Parathyroid adenoma (tissue), 2 donors: Measurements from ENCODE around the gene KLK14.

Experiments
- H2AFZ ChIP-seq: fragments of 300-600 bp; sonication (generic); one replicate; pipeline ENCODE4 v1.7.0; 2017; ENCODE audit warnings: antibody characterized with exemption, mild to moderate bottlenecking
- H3K27ac ChIP-seq: fragments of 300-600 bp; sonication (generic); one replicate; pipeline ENCODE4 v1.7.0; 2017
- H3K27me3 ChIP-seq: fragments of 300-600 bp; sonication (generic); one replicate; pipeline ENCODE4 v1.7.0; 2017; ENCODE audit warnings: low read length; ENCODE audit not compliant: control insufficient read depth, insufficient read depth
- H3K36me3 ChIP-seq: fragments of 300-600 bp; sonication (generic); one replicate; pipeline ENCODE4 v1.7.0; 2017; ENCODE audit warnings: low read length; ENCODE audit not compliant: control insufficient read depth, insufficient read depth
- H3K4me1 ChIP-seq: fragments of 300-600 bp; sonication (generic); one replicate; pipeline ENCODE4 v1.7.0; 2017; ENCODE audit warnings: control low read depth
- H3K4me2 ChIP-seq: fragments of 300-600 bp; sonication (generic); one replicate; pipeline ENCODE4 v1.7.0; 2017; ENCODE audit warnings: low read length
- H3K4me3 ChIP-seq: fragments of 300-600 bp; sonication (generic); one replicate; pipeline ENCODE4 v1.7.0; 2017; ENCODE audit warnings: low read depth, low read length
- H3K79me2 ChIP-seq: fragments of 300-600 bp; sonication (generic); one replicate; pipeline ENCODE4 v1.7.0; 2017; ENCODE audit warnings: control low read depth
- H3K9ac ChIP-seq: fragments of 300-600 bp; sonication (generic); one replicate; pipeline ENCODE4 v1.7.0; 2017; ENCODE audit warnings: mild to moderate bottlenecking
- H3K9me3 ChIP-seq: fragments of 300-600 bp; sonication (generic); one replicate; pipeline ENCODE4 v1.7.0; 2017; ENCODE audit warnings: low read length; ENCODE audit not compliant: control insufficient read depth
- TF ChIP-seq, protein P1 (sequence below): fragments of 300-600 bp; sonication (generic); IDR thresholded peaks from one replicate; pipeline ENCODE4 v1.7.0; 2017; ENCODE audit warnings: antibody characterized with exemption, mild to moderate bottlenecking
- donor health status: primary hyperparathyroidism.

The KLK14 gene

DNA sequence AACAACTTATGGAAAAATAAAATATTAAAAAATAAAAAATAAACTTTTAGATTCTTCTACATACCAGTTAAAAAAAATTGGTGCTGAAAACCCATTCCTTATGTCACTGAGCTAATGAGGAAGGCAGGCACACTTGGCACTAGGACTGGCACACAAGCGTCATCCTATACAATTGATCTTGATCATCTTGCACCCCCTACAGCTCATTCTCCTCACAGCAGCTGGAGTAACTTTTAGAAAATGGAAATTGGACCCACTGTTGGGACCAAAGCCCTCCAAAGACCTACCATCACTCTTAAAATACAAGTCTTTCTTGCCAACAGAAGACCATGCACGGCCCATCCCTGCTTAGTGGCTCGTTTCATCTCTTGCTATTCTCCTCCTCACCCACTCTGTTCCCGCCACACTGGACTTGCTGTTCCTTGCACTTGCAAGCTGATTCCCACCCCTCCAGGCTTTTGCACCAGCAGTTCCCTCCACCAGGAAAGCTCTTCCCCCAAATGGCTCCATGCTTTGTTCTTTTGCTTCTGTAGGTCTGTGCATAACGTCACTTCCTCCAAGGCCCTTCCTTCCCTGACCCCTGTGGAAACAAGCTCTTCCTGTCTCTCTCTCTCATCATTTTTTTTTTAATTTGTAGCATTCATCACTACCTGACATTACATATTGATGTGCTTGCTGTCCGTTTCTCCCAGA lies 13.9 kb upstream of the KLK14 start:
- H3K4me2 ChIP-seq = no peak overlapping the region
- TF ChIP-seq, protein P1, sequence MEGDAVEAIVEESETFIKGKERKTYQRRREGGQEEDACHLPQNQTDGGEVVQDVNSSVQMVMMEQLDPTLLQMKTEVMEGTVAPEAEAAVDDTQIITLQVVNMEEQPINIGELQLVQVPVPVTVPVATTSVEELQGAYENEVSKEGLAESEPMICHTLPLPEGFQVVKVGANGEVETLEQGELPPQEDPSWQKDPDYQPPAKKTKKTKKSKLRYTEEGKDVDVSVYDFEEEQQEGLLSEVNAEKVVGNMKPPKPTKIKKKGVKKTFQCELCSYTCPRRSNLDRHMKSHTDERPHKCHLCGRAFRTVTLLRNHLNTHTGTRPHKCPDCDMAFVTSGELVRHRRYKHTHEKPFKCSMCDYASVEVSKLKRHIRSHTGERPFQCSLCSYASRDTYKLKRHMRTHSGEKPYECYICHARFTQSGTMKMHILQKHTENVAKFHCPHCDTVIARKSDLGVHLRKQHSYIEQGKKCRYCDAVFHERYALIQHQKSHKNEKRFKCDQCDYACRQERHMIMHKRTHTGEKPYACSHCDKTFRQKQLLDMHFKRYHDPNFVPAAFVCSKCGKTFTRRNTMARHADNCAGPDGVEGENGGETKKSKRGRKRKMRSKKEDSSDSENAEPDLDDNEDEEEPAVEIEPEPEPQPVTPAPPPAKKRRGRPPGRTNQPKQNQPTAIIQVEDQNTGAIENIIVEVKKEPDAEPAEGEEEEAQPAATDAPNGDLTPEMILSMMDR = no peak
- H3K9ac ChIP-seq = no peak overlapping the region
- no peak overlapping the region for H2AFZ ChIP-seq
- no peaks in the 10 kb centered on the region for H3K27me3 ChIP-seq
- no peaks in the 10 kb centered on the region for H3K36me3 ChIP-seq
- peaks cover 7% of the 10 kb centered on the region for H3K4me1 ChIP-seq
- H3K4me3 ChIP-seq = no peak overlapping the region
- H3K27ac ChIP-seq = no peak overlapping the region
- H3K9me3 ChIP-seq = no peaks in the 10 kb centered on the region
- H3K79me2 ChIP-seq = no peaks in the 10 kb centered on the region

DNA sequence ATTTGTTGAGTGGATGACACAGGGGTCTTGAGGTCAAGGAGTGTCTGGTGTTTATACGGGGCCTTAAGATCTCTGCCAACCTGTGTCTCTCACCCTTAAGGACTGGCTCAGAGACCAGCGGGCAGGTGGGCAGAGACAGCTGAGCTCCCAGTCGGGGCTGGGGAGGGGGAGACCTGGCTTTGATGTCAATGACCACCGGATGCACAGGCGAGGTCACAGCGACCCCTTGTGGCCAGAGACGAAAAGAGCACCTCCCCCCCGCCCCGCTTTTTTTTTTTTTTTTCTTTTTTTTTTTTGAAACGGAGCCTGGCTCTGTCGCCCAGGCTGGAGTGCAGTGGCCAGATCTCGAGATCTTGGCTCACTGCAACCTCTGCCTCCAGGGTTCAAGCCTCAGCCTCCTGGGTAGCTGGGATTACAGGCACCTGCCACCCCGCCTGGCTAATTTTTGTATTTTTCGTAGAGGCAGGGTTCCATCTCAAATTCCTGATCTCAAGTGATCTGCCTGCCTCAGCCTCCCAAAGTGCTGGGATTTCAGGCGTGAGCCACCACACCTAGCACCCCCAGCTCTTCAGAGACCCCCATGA lies 12.1 kb upstream of the KLK14 start:
- Histone ChIP-seq H3K27me3 (no peaks in the 10 kb centered on the region), H2AFZ (no peak overlapping the region), H3K9ac (no peak overlapping the region), H3K9me3 (no peaks in the 10 kb centered on the region), H3K4me3 (no peak overlapping the region), H3K79me2 (no peaks in the 10 kb centered on the region), H3K36me3 (no peaks in the 10 kb centered on the region), H3K27ac (no peak overlapping the region), H3K4me2 (no peak overlapping the region), H3K4me1 (peaks cover 7% of the 10 kb centered on the region)
- TF ChIP-seq, protein P1 = peak; percentile 49

DNA sequence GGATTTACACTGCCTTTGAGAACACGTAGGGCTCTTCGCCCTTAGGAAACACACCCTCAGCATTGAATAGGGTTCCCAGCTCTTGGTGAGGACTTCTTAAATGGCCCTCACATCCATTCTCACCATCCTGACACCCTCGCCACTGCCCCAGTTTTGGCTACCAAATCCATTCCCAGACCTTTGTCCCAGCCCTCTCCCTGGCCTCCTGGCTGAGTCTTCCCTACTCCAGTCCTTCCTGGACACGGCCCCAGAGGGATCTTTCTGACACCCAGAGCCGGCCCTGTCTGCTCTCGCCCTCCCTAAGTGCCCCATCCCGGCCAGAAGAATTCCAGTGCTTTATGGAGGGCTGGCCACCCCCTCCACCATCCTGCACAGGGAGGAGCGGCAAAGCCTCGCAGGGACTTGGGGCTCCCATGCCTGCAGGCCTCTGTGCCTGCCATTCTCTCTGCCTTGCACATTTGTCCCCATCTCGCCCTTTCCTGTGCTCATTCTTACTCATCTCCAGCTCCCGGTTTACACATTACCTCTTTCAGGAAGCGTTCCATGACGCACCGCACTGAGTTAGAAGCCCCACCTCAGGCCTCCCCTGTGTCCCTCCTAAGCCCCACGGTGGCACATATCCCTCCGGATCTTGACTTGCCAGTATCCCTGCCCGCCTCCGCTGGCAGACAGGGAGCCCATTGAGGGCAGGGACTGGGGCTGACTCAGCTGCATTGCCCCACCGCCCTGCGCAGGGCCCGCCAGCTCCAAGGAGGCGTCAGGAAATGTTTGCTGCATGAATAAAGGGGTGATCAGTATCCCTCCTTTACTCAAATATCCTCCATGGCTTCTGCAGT lies 11.0 kb upstream of the KLK14 start:
- Histone ChIP-seq H3K9me3 (no peaks in the 10 kb centered on the region), H3K9ac (no peak overlapping the region), H2AFZ (no peak overlapping the region), H3K79me2 (no peaks in the 10 kb centered on the region), H3K36me3 (no peaks in the 10 kb centered on the region), H3K27ac (no peak overlapping the region), H3K4me1 (peaks cover 7% of the 10 kb centered on the region), H3K4me3 (no peak overlapping the region), H3K4me2 (no peak overlapping the region), H3K27me3 (no peaks in the 10 kb centered on the region)
- TF ChIP-seq, protein P1 = no peak

DNA sequence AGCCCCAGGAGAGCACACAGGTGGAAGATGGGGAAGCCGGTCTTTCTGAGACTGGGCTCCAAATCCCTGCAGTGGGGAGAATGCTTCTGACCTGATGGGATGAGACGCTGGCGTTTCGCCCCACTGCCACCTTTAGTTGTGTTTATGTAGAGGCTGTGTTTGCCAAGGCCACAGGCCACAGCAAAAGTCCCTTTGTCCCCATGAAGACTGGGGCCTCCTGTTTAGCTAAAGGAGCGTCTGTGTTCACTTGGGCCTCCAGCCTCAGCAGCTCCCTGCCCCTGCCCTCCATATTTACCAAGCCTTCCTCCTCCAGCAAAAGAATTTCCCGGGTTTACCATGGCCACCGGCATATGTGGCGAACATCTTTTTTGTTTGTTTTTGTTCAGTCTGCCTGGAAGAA lies 10.4 kb upstream of the KLK14 start:
- H3K9ac ChIP-seq = no peak overlapping the region
- H3K4me1 ChIP-seq = peaks cover 4% of the 10 kb centered on the region
- no peaks in the 10 kb centered on the region for H3K79me2 ChIP-seq
- no peak overlapping the region for H3K27ac ChIP-seq
- TF ChIP-seq, protein P1 = no peak
- no peak overlapping the region for H2AFZ ChIP-seq
- no peak overlapping the region for H3K4me2 ChIP-seq
- H3K4me3 ChIP-seq = no peak overlapping the region
- no peaks in the 10 kb centered on the region for H3K36me3 ChIP-seq
- no peaks in the 10 kb centered on the region for H3K9me3 ChIP-seq
- H3K27me3 ChIP-seq = no peaks in the 10 kb centered on the region
